Stimulated activated CD8-positive, alpha-beta memory T cell treated with anti-CD3 and anti-CD28 coated beads, Interleukin-4, amount 100 ng/mL, for 4 hours (primary cell): Measurements from ENCODE around the gene TWIST1.

Source experiments
- DNase-seq, 2 donors: peaks; one replicate each; pipeline ENCODE4 v3.0.0-alpha.2; 2020; ENCODE audit warnings: low read depth in 2 of 2, low spot score in 1 of 2

TWIST1 gene

GRCh38 chr7:19117091-19117869 lies at the start of gene TWIST1:
TWIST1 (minus strand) TSS chr7:19117636; CDS start chr7:19117321, 315 bp downstream.
- no peak for DNase-seq

GRCh38 chr7:19161671-19162070 lies 44.2 kb upstream of the TWIST1 start:
- no peak for DNase-seq

- DNase-seq: no peak
Observed at GRCh38 chr7:19146699-19147098, 29.3 kb upstream of the TWIST1 start.

GRCh38 chr7:19145434-19146115 lies 28.1 kb upstream of the TWIST1 start:
- no peak for DNase-seq

GRCh38 chr7:19144661-19145433 lies 27.4 kb upstream of the TWIST1 start, which contains the start of gene FERD3L:
FERD3L (minus strand) TSS chr7:19145421; CDS start chr7:19145362, 59 bp downstream.
- no peak for DNase-seq

- no peak for DNase-seq
Observed at GRCh38 chr7:19143881-19144574, 26.6 kb upstream of the TWIST1 start.

- DNase-seq: no peak
Observed at GRCh38 chr7:19139706-19140327, 22.4 kb upstream of the TWIST1 start.

GRCh38 chr7:19133886-19134285 lies 16.4 kb upstream of the TWIST1 start:
- no peak for DNase-seq

GRCh38 chr7:19133390-19133789 lies 16.0 kb upstream of the TWIST1 start:
- DNase-seq: no peak

GRCh38 chr7:19128856-19129255 lies 11.4 kb upstream of the TWIST1 start:
- DNase-seq: no peak

GRCh38 chr7:19121977-19122588 lies 4.6 kb upstream of the TWIST1 start:
- no peak for DNase-seq

- no peak for DNase-seq
Observed at GRCh38 chr7:19119870-19120486, 2.5 kb upstream of the TWIST1 start.

- DNase-seq: no peak
Observed at GRCh38 chr7:19119372-19119771, 1.9 kb upstream of the TWIST1 start.

GRCh38 chr7:19118636-19119371 lies 1.4 kb upstream of the TWIST1 start:
- DNase-seq: no peak

GRCh38 chr7:19117870-19118608 lies 603 bp upstream of the TWIST1 start:
- DNase-seq: no peak

GRCh38 chr7:19116121-19117090 lies 1.0 kb downstream of the TWIST1 start:
- DNase-seq: no peak

GRCh38 chr7:19114551-19114855 lies 2.9 kb downstream of the TWIST1 start:
- no peak for DNase-seq
